Type B pancreatic cell (in vitro differentiated cells): ENCODE measurements around the gene HDHD5. TPM values are rescaled to one million over a fixed set of nuclear protein-coding genes. Genes with fewer than 3 reads are reported as not detected.

Experiments used
- DNase-seq: peaks from one replicate; pipeline ENCODE4 v3.0.0; 2021; ENCODE audit warnings: mixed read lengths; ENCODE audit not compliant: unreplicated experiment; ENCODE audit errors: extremely low spot score
- H3K27ac Mint-ChIP-seq: 2 replicates; pipeline ENCODE4 v1.8.0; 2021; ENCODE audit warnings: mild to moderate bottlenecking, mixed read lengths
- H3K27me3 Mint-ChIP-seq: 2 replicates; pipeline ENCODE4 v1.8.0; 2021; ENCODE audit warnings: mixed read lengths
- H3K36me3 Mint-ChIP-seq: 2 replicates; pipeline ENCODE4 v1.8.0; 2021; ENCODE audit warnings: mixed read lengths
- H3K4me1 Mint-ChIP-seq: one replicate; pipeline ENCODE4 v1.8.0; 2021; ENCODE audit warnings: mixed read lengths; ENCODE audit not compliant: unreplicated experiment
- H3K4me3 Mint-ChIP-seq: 2 replicates; pipeline ENCODE4 v1.8.0; 2021; ENCODE audit warnings: mild to moderate bottlenecking, mixed read lengths
- H3K9me3 Mint-ChIP-seq: 2 replicates; pipeline ENCODE4 v1.8.0; 2021; ENCODE audit warnings: mixed read lengths
- CTCF ChIP-seq: fragments of 200-600 bp; sonication (generic); conservative IDR thresholded peaks from 2 replicates; pipeline ENCODE4 v1.5.0; 2021; ENCODE audit warnings: antibody characterized with exemption, mild to moderate bottlenecking
- total RNA-seq: library from RNA; stranded (reverse); gene quantifications from 2 replicates; pipeline ENCODE4 v1.2.1, GENCODE V29; 2021; ENCODE audit warnings: low replicate concordance

Gene HDHD5
- total RNA-seq, 1 donor from 2014 or later: 40.1 TPM

GRCh38 chr22:17102297-17102667 lies 56.8 kb downstream of the HDHD5 start:
- Mint-ChIP-seq H3K4me3 (no peak overlapping the region), H3K27ac (no peak overlapping the region), H3K27me3 (no peaks in the 10 kb centered on the region), H3K9me3 (no peaks in the 10 kb centered on the region), H3K4me1 (no peaks in the 10 kb centered on the region), H3K36me3 (peaks cover 4% of the 10 kb centered on the region)
- no peak for TF ChIP-seq CTCF
- DNase-seq: no peak

- Mint-ChIP-seq H3K4me3 (no peak overlapping the region), H3K27ac (no peak overlapping the region), H3K4me1 (no peaks in the 10 kb centered on the region), H3K27me3 (no peaks in the 10 kb centered on the region), H3K9me3 (no peaks in the 10 kb centered on the region), H3K36me3 (peaks cover 4% of the 10 kb centered on the region)
- no peak for TF ChIP-seq CTCF
- DNase-seq: no peak
Measured at GRCh38 chr22:17101475-17102296, 57.4 kb downstream of the HDHD5 start.

GRCh38 chr22:17100621-17101020 lies 58.5 kb downstream of the HDHD5 start:
- Mint-ChIP-seq H3K27ac (no peak overlapping the region), H3K36me3 (peaks cover 4% of the 10 kb centered on the region), H3K9me3 (no peaks in the 10 kb centered on the region), H3K4me3 (no peak overlapping the region), H3K4me1 (no peaks in the 10 kb centered on the region), H3K27me3 (no peaks in the 10 kb centered on the region)
- DNase-seq: no peak
- TF ChIP-seq CTCF: no peak

GRCh38 chr22:17098379-17098819 lies 60.7 kb downstream of the HDHD5 start:
- no peak for DNase-seq
- Mint-ChIP-seq H3K9me3 (no peaks in the 10 kb centered on the region), H3K4me3 (no peak overlapping the region), H3K4me1 (no peaks in the 10 kb centered on the region), H3K27ac (no peak overlapping the region), H3K27me3 (no peaks in the 10 kb centered on the region), H3K36me3 (peaks cover 4% of the 10 kb centered on the region)
- TF ChIP-seq CTCF: no peak

GRCh38 chr22:17097701-17098100 lies 61.4 kb downstream of the HDHD5 start:
- no peaks in the 10 kb centered on the region for H3K27me3 Mint-ChIP-seq
- no peak for TF ChIP-seq CTCF
- no peak for DNase-seq
- no peak overlapping the region for H3K27ac Mint-ChIP-seq
- H3K36me3 Mint-ChIP-seq: peaks cover 4% of the 10 kb centered on the region
- H3K9me3 Mint-ChIP-seq: no peaks in the 10 kb centered on the region
- no peaks in the 10 kb centered on the region for H3K4me1 Mint-ChIP-seq
- no peak overlapping the region for H3K4me3 Mint-ChIP-seq
